Endothelial cell of umbilical vein (primary cell): ENCODE measurements around the gene IP6K3.

Experiments used
- EZH2 ChIP-seq: IDR thresholded peaks from 2 replicates; pipeline ENCODE4 v1.6.1; 2012; ENCODE audit warnings: borderline replicate concordance, low read depth, mild to moderate bottlenecking, moderate library complexity, low read length, inconsistent platforms; ENCODE audit not compliant: severe bottlenecking
- FOS ChIP-seq: IDR thresholded peaks from 2 replicates; pipeline ENCODE4 v1.6.1; 2011; ENCODE audit warnings: mild to moderate bottlenecking, low read length, moderate library complexity, borderline replicate concordance; ENCODE audit not compliant: insufficient read depth
- MYC ChIP-seq: IDR thresholded peaks from one replicate; pipeline ENCODE4 v1.6.1; 2011; ENCODE audit warnings: mild to moderate bottlenecking, low read depth, low read length
- POLR2A ChIP-seq: IDR thresholded peaks from 2 replicates; pipeline ENCODE4 v1.6.1; 2012; ENCODE audit warnings: low read depth, mild to moderate bottlenecking, control low read depth, low read length
- POLR2AphosphoS5 ChIP-seq: IDR thresholded peaks from 2 replicates; pipeline ENCODE4 v1.6.1; 2012; ENCODE audit warnings: low read depth, mild to moderate bottlenecking, control low read depth, low read length, moderate library complexity; ENCODE audit not compliant: insufficient read depth
- TF ChIP-seq, protein P1 (sequence below), 2 donors: IDR thresholded peaks; 1 replicate in 1 of 2; 2 replicates in 1 of 2; pipeline ENCODE4 v1.5.1; 2011; ENCODE audit warnings: low read length in 2 of 2, mild to moderate bottlenecking in 2 of 2, moderate library complexity in 2 of 2, control low read depth in 1 of 2, inconsistent platforms in 1 of 2, low read depth in 1 of 2; ENCODE audit not compliant: insufficient read depth in 1 of 2; ENCODE audit errors: extremely low read depth in 1 of 2
- TF ChIP-seq, protein P2 (sequence below): IDR thresholded peaks from 2 replicates; pipeline ENCODE4 v1.6.1; 2011; ENCODE audit not compliant: insufficient read depth, insufficient read length

DNA sequence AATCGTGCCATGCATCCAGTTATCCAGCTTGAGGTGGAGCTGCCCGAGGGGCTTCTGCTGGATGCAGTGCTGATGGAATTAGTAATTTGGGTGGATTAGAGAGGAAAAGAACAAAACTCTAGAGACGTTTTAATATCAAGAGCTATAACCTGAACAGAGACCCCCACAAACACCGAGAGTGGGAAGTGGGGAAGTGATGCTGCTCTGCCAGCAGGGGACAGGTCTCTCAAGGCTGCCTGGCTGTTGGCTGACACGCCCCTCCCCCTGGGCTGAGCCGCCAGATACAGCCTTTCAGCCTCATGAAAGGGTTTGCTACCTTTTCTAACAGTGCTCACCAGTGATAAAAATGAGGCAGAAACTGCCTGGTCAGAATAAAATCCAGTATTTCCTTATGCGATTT lies 32.6 kb upstream of the IP6K3 start:
- TF ChIP-seq, protein P1, sequence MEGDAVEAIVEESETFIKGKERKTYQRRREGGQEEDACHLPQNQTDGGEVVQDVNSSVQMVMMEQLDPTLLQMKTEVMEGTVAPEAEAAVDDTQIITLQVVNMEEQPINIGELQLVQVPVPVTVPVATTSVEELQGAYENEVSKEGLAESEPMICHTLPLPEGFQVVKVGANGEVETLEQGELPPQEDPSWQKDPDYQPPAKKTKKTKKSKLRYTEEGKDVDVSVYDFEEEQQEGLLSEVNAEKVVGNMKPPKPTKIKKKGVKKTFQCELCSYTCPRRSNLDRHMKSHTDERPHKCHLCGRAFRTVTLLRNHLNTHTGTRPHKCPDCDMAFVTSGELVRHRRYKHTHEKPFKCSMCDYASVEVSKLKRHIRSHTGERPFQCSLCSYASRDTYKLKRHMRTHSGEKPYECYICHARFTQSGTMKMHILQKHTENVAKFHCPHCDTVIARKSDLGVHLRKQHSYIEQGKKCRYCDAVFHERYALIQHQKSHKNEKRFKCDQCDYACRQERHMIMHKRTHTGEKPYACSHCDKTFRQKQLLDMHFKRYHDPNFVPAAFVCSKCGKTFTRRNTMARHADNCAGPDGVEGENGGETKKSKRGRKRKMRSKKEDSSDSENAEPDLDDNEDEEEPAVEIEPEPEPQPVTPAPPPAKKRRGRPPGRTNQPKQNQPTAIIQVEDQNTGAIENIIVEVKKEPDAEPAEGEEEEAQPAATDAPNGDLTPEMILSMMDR (IDR thresholded peaks at IDR 0.05; ENCODE audit: extremely low read depth in 1 of 2, insufficient read depth in 1 of 2, low read depth in 1 of 2, low read length in 2 of 2) = no peak
- TF ChIP-seq EZH2 (no peak), POLR2AphosphoS5 (no peak), POLR2A (no peak), MYC (no peak), FOS (no peak)
- TF ChIP-seq, protein P2, sequence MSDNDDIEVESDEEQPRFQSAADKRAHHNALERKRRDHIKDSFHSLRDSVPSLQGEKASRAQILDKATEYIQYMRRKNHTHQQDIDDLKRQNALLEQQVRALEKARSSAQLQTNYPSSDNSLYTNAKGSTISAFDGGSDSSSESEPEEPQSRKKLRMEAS = no peak
